GM18508 (cell line): ENCODE data around the gene G3BP1.
A peak's percentile ranks its signal among the peaks of the same experiment; 100 is the strongest.
"Not testable (repeated sequence)": the region's sequence is repeated elsewhere in the genome, so short reads cannot be mapped to it uniquely, and the experiment has no call there.

Experiments used
- ATAC-seq: cut with Tn5 transposase; IDR thresholded peaks from one replicate; pipeline ENCODE4 v1.9.1; 2021; ENCODE audit warnings: moderate number of reproducible peaks; ENCODE audit not compliant: insufficient read depth, unreplicated experiment

G3BP1 gene

GRCh38 chr5:151751593-151751992, 20.2 kb upstream of the G3BP1 start:
- ATAC-seq = no peak

DNA sequence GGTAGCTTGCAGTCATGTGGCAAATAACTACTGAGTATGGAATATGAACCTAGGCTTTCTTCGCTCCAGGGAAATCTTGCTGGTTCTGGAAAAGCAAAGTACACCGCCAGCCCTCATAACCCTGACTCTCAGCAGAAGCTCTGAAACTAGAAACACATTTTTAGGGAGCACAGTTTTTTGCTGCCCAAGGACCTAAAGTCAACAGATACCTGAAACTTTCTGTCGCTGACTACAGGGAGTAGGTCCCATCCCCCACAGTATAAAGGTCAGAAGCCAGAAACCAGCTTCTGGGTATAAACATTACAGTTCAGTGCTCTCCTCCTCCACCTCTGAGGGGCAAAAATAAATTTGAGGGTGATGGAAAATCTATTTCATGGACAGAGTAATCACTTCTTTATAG, 16.4 kb upstream of the G3BP1 start:
- no peak for ATAC-seq

DNA sequence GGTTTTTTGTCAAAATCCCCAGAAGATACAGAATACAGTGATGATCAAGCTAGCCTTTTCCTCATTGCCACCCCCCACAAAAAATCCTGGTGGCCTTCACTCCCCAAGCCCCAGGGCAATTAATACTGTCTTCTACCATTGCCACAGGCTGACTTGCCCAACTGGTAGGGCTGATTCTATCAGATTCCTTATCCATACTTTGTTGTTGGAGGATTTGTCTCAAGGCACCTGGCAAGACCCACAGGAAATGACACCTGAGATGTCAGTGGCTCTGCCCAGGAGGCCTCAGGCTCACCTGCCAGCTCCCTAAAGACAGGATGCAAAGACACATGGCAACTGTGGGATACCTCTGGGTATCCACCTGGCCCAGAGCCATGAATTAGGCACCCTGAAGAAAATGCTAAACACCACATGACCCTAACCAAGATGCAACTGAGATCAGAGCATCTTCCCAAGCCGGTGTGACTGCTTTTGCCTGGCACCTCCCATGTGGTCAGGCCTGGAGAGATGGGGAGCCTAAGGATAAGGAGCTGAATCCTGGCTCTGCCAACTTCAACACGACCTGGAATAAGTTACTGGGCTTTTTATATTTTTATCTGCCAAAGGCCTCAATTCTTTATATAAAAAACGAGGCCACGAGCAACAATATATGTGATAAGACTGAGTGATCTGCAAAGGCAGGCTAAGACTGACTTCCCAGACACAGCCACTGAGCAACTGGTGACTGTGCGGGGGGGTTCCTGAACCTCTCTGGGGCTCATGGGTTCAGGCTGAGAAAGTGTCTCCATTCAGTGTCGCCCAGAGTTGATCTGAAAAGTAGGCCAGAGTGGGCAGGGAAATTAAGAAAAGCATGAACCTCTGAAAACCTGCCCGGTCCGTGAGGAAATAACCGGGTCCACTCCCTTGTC, 14.3 kb upstream of the G3BP1 start:
- no peak for ATAC-seq

DNA sequence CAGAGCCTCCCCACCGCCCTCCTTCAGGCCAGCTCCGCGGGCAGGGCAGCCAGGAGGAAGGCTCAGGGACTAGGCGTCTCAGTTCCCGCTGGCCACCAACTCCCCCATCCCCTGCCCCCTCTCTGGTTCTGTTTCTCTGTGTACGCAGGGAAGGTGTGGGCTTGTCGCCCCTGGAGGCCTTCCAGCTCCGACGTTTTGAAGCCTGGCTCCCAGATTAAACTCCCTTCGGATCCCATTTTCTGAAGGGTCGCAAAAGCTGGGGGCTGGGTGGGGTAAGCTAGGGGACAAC, 13.7 kb upstream of the G3BP1 start:
- no peak for ATAC-seq

DNA sequence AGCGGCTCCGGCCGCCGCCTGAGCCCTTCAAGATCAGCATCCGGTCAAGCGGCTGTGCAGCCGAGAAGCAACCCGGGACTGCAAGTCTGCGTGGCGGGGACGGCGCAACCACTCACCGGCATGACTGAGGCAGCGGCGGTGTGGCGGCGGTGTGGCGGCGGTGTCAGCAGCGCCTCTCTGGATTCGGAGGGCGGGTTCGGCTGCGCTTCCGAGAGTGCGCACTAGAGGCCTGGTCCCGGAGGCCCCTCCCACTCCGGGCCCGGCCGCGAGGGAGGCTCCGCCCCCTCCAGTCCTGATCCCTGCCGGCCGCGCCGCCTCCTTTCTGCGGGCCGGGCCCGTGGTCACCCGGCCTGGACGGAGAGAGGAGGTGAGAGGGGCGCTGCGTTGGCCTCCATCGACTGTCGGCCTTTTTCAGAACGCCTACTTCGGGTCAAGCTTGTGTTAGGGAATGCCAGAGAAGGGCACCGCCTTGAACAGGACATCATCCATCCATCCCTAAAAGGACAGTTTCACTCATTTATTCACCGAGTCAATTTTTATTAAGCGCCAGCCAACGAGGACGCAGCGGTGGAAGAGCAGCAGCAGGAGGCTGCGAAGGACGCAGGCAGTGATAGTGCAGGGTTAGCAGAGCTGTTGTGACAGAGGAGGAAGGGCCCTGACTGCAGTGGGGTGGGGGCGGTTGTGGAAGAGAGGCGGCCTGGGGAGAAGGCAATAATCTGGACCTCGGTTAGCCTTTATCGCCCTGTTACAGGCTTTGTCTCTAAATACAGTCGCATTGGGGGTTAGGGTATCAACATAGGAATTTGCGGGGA, 13.1 kb upstream of the G3BP1 start, which contains the start of gene ATOX1:
TSS of gene ATOX1 (minus strand) at position 202 of the 812 bp plus-strand sequence. CDS start at position 122, 80 bp downstream.
- peak; percentile 75 for ATAC-seq

DNA sequence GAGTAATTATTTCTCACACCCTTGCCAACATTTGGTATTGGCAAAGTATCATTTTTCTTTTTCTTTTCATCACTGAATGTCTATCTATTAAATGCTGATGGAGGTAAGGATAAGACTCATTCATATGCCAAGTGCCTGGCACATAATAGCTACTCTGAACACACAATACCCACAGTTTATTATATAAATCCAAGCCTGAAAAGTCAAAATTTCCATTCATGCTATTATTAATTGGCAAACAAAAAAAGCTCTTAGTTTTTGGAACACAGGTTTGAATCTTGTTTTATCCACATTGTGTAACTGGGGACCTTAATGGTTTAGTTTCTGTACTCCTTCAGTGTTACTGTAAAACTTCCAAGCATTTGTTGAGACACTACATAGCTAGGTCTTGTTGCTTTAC, 7.0 kb upstream of the G3BP1 start:
- ATAC-seq = no peak

GRCh38 chr5:151766975-151767374, 4.8 kb upstream of the G3BP1 start:
- no peak for ATAC-seq

- ATAC-seq = peak; percentile 12
These were observed 1.1 kb upstream of the G3BP1 start for GRCh38 chr5:151770383-151771258.

GRCh38 chr5:151772029-151772845, 483 bp downstream of the G3BP1 start:
- no peak for ATAC-seq

GRCh38 chr5:151772846-151773561, 1.2 kb downstream of the G3BP1 start:
- ATAC-seq = no peak

- no peak for ATAC-seq
These were observed 2.2 kb downstream of the G3BP1 start for GRCh38 chr5:151773951-151774350.

DNA sequence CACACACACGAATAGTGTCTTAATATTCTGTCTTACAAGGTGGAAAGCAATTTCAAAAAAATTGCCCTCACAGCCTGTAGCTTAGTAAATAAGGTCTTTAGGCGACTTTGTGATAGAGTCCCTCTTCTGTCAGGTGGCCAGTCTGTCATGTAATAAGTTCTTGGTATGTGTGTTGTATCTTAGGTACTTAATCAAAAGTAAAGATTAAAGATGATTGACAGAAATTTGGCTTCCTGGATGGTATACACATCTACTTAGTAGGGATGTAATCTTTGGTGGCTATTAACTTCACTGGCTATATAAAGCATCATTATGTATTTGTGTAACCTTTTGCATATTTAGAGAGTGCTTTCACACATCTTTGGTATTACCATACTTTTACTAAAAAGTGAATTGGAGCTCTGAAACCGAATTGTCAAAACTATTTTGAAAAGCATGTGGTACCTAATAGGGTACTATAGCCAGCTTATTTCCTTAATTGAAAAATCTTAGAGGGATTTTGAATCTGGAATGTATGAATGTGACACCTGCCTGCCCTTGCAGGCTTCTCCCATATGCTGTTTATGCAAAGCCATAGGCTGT, 3.4 kb downstream of the G3BP1 start:
- ATAC-seq = no peak

DNA sequence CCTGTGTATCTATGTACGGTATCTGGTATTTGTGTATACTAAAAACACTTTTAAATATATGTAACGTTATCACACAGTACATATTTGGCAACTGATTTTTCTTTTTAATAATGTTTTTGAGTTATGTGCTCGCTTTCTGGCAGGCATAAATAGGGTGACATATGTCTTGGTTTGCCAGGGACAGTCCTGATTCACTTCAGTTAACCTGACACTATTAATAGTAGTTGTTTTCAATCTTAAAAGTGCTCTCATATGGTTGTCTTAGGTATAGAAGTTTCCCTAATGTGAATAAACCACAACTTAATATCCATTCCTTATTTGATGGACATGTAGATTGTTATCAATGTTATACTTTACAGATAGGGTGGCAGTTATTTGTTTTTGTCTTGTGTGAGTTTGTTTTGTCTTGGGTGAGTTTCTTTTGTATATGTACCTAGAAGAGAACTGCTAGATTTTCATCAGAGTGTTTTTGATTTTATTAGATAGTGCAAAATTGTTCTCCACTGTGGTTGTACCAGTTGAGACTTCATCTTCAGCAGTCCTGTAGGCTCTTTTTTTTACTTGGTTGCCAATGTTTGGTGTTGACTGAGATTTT, 7.9 kb downstream of the G3BP1 start:
- ATAC-seq = no peak

GRCh38 chr5:151780348-151780747, 8.6 kb downstream of the G3BP1 start:
- ATAC-seq = no peak

DNA sequence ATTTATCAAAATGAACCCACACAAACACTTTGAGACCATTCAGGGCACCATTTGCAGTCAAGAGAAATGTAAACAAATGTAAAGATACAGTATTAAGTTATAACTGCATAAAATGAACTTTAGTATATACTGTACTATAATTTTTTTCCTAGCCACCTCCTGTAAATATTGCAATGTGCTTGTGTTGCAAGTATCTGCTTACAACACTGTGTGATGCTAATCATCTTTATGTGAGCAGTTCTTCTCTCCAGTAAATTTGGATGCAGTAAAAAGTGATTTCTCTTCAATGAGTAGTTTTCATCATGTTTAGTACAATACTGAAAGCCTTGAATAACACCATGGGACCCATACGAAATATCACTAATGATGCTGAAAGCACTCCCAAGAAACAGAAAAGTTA, 9.4 kb downstream of the G3BP1 start:
- no peak for ATAC-seq

DNA sequence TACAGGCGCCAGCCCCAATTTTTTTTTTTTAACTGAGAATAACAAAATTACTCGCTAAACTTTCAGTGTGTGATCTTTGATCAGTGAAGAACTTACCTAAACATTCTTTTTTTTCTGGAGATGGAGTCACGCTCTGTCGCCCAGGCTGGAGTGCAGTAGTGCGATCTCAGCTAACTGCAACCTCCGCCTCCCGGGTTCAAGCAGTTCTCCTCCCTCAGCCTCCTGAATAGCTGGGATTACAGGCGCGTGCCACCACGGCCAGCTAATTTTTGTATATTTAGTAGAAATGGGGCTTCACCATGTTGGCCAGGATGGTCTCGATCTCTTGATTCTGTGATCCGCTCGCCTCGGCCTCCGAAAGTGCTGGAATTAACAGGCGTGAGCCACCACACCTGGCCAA, 11.9 kb downstream of the G3BP1 start:
- ATAC-seq = not testable (repeated sequence)

GRCh38 chr5:151784141-151784540, 12.4 kb downstream of the G3BP1 start:
- no peak for ATAC-seq

DNA sequence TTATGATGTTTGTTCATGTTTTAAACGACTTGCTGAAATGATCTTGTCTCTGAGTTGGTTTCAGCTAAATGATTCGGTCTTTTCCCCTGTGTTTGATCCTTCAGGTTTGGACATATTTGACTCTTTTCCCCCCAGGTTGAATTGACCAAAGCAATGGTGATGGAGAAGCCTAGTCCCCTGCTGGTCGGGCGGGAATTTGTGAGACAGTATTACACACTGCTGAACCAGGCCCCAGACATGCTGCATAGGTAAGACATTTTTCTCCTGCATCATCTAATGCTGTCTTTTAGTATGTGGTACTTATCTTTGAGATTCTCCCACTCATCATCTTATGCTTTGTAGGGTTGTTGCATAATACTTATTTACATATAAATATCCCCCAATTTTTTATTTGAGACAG, 14.7 kb downstream of the G3BP1 start:
- no peak for ATAC-seq
